HuH-7 (cell line): ENCODE data around the gene SNX19.

Experiments used
- DNase-seq: peaks from one replicate; pipeline ENCODE4 v3.0.0; 2011; ENCODE audit warnings: low spot score

SNX19 gene

DNA sequence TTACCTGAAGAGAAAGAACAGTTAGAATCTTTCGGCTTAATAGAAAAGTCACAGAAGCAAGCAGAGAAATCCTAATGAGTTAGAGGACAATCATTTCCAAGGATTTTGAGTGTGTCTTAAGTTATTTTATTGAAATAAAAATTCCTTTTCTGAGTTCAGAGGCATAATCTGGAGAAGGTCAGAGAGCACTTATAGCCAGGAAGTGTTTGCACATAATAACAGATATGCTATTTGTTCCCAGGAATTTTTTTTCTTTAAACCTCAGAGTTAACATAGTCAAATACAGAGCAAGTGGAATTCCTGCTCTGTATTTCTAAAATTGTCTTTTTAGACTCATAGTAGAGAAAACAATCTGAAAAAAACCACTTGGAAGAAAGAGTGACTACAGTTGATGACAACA, 74.3 kb downstream of the SNX19 start:
- DNase-seq = no peak

DNA sequence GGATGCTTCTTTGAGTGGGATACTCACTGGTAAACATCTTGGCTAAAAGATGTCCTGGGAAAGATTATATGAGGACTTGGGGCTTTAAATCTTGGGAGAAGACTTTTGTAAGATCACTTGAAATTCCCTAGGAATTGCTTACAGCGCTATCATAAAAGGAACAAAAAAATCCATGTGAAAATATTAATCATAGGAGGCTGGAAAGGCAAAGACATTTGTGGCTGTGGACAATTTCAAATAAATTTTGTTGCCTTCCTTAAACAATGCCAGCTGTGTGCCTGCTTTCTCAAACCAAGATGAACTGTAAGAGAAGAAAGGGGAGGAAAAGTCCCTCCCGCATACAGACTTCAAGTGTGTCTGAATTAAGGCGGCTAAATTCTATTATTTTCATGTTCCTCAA, 75.6 kb downstream of the SNX19 start:
- no peak for DNase-seq

DNA sequence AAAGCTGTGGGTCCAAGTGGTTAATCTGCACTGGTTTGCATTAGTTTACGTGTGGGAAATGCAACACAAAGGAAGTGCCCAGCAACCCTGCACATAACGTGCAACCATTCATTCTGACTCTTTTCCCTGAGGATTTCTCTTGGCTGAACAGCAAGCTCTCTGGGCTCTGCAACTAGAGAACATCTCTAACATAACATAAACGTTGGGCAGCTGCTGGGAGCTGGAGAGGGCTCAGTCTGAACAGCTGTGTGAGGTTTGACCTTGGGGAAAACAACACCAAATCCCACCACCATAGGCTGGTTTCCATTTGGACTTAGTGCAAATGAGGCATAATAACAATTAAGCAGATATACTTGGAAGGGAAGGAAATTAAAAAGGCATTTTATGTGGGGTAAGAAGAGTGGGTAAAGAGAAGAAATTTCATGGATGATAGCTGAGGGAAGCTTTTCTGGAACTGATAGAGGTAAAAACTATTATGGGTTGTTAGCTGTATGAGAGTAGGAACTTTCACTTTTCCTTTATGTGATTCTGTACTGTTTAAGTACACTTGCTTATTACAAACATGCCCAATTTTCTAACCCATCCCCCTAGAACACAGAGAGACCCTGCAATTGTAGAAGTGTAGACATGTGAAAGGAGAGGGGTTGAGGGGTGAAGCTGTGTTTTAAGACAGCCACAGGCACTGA, 76.2 kb downstream of the SNX19 start:
- no peak for DNase-seq

DNA sequence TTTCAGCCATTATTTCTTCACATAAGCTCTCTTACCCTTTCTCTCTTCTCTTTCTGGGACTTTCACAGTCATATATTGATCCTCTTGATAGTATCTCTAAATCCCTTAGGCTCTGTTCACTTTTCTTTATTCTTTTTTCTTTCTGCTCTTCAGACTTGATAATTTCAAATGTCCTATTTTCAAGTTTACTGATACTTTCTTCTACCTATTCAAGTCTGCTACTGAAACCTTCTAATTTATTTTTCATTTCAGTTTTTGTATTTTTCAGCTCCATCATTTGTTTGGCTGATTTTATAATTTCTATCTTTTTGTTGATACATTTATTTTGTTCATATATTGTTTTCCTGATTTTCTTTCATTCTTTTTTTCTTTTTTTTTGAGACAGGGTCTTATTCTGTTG, 79.1 kb downstream of the SNX19 start:
- DNase-seq = no peak

DNA sequence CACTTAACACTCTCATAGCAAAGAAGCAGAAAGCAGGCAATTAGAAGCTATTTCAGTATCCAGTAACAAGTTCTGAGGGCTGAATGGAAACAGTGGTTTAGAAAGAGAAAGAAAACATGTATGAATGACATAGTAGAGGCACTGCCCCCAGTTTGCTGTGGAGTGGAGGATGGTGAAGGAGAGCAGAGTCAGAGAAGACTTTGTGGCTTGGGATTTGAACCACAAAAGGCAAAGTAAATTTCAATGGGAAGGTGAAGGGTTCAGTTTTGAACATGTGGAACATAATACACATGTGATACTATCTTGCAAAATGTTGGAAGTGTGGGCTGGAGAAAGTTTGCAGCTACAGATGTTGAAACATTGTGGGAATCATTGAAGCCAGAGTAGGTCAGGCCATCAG, 81.4 kb downstream of the SNX19 start:
- DNase-seq = no peak

DNA sequence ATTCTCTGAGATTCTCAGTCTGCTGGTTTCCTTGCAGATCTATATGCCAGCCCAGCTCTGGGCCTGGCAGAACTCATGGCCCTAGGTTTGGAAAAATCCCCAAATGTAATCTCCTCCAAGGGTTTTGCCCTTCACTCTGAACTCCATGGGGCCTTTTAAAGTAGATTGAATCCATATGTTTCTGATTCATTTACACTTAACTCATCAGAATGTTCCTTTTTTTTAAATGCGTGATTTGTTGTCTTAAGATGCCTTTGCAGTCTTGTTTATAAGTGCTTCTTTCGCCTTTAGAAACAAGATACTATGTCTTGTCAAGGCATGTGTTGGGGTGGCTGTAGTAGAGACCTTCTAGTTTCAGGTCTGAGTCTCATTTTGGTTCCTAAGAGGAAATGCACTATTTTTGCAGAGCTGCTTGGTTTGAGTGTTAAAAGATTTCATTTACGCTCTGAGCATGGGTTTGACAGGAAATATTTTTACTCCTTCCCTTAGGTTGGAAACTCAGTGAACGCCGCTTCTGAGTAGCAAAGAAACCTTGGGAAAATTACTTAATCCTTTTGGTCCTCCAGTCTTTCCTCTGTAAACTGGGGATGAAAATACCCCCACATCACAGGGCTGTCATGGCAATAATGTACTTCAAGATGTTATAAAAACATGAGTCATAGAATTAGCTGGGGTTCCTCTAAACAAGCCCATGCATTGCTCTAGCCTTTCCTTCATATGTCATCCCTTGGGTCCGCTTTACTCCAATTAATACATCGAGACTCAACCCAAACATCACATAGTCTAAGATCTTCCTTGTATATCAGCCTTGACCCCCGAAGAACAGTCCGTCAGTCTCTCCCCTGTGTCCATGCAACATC, 83.5 kb downstream of the SNX19 start:
- no peak for DNase-seq

DNA sequence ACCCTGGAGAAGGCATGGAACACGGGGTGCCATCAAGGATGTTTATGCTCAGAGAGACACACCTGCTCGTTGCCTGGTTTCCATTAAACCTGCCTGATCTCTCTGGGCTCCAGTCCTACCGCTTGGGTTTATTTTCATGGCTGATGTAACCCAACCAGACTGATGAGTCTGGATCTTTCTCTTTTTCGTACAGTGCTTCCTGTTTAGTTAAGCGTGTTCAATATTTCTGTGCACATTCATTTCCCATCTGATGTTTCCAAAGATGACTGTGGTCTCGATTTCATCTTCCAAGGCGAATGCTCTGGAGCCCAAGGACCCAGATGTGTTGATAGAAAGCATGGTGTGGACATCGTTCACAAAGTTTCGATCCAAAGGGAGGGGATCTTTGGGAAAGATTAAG, 84.3 kb downstream of the SNX19 start:
- no peak for DNase-seq

DNA sequence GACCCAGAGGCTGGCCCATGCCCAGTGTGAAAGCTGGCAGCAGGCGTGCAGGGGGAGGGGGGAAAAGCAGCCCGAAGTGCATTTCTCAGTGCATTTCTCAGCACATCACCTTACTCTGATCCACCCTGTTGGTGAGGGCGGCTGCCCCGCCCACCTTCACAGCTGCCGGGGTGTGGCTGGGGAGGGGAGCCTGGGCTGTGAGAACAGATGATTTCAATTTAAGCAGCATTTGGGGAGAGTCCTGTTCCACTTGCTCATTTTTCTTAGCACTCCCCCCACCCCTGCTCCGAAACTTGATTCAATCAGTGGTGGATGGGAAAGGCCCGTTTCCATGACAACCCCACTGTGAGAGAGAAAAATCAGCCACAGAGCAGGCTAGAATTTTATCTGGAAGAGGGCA, 84.8 kb downstream of the SNX19 start:
- DNase-seq = no peak

DNA sequence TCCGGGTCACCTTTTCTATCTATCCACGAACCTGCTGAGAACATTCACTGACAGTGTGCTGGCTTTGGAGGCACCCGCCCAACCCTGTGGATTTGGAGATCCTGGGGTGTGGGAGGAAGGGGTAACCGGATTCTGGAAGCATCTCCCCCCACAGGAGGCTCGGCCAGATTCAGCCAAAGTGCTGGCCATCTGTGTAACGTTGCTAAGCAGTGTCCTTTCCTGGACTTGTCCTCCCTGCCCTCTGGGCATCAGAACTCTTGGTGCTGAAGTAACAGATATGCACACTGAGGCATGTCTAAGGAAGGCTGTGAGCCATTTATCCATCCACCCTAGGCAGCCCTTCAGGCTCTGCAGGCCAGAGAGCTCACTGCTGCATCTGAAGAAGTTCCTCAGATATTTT, 85.7 kb downstream of the SNX19 start:
- no peak for DNase-seq

DNA sequence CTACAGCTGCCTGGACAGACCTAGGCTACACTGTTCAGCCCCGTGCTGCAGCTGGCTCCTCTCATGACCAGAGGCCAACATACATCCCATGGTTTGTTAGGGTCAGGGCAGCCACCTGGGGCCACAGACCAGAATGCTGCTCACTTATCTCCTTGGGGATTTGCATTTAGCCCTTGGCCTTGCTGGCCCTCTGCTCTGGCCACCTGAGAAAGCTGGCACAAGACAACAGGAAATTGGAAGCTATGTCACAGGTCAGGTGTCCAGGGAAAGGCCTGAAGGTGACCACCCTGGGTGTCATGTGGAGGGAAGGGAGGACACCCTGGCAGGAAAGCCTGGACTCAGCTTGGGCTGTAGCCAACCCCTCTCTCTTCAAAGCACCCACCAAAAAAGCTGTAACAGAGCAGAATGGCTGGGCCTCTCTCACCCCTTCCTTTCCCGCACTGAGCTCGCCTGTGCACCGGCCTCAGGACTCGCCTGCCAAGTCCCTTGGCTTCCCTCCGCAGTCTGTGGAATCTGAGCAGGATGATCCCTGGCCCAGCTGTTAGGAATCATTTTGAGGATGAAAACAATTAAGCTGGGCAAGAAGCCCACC, 86.3 kb downstream of the SNX19 start:
- DNase-seq = no peak

DNA sequence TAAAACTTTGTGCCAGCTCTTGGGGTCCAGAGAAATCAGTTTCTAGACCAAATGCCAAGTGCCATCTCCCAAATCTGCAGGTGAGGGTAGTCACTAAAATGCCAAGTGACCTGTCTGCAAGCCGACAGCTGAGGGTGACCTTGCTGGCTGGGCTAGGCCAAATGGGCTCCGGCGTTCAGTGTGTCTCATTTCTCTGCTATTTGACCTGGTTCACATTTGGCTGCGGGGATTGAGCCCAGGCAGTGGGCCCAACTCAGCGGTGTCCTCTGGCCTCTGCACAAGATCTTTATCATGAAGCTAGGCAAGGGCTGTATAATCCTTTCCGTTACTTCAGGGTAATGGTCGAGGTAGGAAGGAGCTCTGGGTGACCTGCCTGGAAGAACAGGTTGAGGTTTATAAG, 87.5 kb downstream of the SNX19 start:
- no peak for DNase-seq

DNA sequence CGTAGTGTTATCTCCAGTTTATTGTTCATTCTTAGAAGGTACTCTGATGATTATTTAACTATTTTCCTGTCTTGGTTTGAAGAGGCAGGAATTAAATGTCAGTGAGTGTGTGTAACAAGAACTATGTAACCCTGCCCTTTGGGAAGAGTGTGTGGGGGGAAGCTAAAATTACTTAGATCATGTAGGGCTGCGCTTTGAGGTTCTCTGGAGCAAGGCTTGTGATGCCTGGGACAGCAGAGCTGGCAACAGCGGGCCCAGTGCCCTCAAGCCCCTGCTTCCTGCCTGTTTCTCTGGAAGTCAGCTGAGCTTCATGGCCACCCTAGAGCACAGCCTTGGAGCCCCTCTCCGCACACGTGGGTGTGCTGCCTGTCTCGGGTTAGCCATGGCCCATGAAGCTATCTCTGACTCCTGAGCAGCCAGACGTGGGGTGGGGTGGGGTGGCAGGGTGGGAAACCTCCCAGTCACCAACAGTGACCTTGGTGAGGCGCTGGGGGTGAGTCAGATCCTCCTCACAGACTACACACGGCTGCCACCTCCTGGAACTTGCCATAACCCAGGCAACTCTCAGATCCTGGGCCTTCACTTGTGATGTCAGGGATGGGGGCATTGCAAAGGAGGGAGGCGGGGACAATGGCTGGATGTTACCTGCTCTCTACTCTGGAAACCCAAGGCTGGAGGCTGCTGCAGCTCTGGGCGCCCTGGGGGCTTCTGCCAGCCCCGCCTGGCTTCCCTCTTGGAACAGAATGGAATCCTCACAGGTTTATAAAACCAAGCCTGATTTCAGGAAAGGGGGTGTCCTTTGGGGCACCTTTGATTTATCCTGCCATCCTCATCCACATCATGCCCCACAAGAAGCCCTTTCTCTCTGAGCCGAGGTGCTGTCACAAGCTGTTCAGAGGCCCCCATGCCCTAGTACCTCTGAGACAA, 88.6 kb downstream of the SNX19 start:
- DNase-seq = peak; percentile 40

DNA sequence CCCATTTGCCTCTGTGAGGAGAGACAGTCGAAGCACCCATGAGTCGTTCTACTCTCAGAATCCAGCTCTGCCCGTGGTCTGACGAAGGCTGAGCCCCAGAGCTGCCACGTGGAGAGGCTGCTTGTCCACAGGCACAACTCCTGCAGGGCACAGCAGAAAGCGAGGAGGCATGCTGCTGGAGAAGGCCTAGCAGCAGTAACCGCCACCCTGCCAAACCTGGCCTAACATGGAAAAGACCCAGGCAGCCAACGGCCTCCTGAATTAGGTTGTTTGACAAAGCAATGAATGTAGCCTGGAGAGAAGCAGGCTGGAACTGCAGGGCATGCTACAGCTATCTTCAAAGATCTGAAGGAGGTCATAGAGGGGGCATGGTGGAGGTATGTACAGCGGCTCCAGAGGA, 89.7 kb downstream of the SNX19 start:
- DNase-seq = no peak

DNA sequence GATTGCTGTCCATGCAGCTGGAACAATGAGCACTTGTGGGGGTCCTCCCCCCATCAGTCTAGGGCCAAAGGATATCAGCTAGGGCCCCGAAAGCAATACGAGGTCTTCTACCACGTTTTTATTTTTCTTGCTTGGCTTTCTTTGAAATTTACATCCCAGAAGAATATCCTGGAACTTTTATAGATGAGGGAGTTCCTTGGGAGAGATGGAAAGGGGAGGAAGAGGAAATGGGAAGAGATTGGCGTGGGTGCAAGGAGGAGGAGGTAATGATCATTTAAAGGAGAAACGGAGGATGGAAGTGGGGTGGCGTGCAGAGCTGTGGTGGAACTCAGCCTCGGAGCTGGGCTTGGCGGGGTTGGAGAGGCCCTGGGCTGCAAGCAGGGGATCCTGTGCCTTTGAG, 90.3 kb downstream of the SNX19 start:
- DNase-seq = no peak

DNA sequence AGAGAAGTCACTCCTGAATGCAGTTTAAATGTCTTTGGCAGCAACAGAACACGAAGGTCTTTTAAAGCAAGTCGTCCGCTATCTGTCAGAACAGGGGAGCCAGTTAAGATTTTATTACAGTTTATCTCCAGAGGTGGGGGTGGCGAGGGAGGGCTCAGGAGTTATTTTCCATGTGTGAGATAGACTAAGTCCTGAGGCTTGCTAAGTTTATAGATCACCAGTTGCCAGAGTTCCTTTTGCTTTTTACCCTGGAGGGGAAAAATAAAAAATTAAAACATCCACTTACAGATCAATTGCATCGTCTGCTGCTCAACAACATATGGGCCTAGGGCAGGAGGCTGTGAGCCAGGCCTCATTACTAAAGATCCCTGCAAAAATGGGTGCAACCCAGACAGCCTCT, 90.7 kb downstream of the SNX19 start:
- no peak for DNase-seq
